ENCODE results near the gene MC1R.

Gene MC1R

GRCh38 chr16:89936508-89936907, 17.8 kb downstream of the MC1R start:
- DNase-seq: no peak

- DNase-seq: no peak
Measured at GRCh38 chr16:89936981-89937380, 18.3 kb downstream of the MC1R start.

- DNase-seq: no peak
Measured at GRCh38 chr16:89938175-89938885, 19.7 kb downstream of the MC1R start.

DNA sequence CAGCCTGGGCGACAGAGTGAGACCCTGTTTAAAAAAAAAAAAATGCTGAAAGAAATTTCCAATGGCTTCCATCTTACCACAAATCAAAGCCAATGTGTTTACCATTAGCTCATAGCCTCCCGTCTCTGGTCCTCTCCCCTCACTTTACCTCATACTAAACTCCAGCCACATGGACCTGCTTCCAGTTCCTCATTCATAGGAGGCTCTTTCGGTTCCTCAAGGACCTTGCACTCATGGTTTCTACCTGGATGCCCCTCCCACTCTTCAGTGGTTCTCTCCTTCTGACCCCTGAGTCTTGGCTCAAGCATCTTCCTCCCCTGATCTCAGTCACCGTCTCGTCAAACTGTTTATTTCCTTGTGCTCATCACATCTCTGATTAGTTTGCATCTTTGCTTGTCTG, 26.1 kb downstream of the MC1R start:
- DNase-seq: no peak

- no peak for DNase-seq
Measured at GRCh38 chr16:89945654-89946053, 27.0 kb downstream of the MC1R start.

DNA sequence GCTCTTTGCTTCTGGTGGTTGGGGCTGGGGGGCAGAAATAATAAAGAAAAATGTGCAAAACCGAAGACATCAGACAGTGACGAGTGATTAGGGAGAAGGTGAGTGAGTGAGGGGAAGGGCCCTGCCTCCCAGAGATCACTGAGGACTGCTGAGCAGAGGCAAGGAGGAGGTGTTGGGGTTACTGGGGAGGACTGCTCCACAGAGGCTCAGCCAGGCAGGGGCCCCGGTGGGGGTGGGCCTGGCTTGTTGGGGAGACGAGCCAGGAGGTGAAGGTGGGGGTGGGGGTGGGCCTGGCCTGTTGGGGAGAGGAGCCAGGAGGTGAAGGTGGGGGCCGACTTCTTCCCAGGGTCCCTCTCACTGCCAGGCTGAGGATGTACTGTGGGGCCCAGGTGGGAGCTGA, 27.9 kb downstream of the MC1R start:
- DNase-seq: no peak

- no peak for DNase-seq
Measured at GRCh38 chr16:89949121-89949742, 30.6 kb downstream of the MC1R start.

- no peak for DNase-seq
Measured at GRCh38 chr16:89949756-89950155, 31.1 kb downstream of the MC1R start.

DNA sequence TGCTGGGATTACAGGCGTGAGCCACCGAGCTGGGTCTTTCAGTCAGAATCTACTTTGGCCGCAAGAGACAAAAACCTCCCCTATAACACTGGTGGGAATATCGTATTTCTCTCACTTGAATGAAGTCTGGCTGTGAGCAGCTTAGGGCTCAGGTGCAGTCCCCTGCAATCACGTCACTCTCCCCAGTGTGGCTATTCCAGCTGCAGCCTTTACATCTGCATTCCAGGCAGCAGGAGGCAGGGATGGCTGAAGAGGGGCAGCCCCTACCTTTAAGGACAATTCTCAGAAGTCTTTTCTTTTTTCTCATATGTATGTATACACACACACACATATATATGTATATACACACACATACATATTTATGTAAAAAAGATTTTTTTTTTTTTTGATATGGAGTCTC, 32.8 kb downstream of the MC1R start:
- no peak for DNase-seq

DNA sequence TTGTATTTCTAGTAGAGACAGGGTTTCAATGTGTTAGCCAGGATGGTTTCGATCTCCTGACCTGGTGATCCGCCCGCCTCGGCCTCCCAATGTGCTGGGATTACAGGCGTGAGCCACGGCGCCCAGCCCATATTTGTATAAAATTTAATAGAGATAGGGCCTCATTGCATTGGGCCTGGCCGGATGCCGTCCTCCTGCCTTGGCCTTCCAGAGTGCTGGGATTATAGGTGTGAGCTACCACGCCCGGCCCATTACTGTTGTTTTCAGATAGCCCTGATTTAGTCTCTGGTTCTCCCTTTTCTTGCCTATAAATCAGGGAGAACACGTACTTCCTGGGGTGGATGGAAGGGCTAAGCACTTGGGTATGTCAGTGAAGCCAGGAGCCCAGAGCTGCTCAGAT, 33.4 kb downstream of the MC1R start:
- DNase-seq: no peak

- no peak for DNase-seq
Measured at GRCh38 chr16:89952551-89952950, 33.9 kb downstream of the MC1R start.

DNA sequence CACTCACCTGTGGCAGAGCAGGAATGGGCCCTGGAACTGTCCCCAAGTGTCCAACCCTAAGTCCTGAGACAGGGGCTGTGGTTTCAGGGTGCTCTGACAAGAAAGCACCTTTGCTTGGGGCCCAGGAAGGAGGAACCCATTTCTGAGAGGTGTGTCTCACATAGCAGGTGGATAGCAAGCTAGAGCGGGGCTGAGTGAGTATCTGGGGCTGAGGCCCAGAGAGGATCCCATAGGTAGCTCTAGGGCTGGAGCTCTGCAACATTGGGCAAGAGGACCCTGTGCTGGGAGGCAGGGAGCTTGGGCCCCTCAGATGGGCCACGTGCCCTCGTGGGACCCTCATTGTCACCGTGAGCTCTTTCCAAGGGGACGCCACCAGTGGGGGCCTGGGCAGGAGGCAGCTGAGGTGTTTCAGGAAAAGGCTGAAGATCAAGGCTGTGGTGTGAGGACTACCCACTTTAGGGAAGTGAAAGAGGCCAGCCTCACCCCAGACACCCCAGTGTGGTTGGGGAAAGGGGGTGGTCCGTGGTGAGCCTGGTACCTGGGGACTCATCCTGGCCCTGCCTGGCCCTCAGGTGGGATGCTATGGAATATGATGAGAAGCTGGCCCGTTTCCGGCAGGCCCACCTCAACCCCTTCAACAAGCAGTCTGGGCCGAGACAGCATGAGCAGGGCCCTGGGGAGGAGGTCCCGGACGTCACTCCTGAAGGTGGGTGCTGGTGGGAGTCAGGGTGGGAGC, 35.2 kb downstream of the MC1R start:
- no peak for DNase-seq

- DNase-seq: no peak
Measured at GRCh38 chr16:89954462-89954861, 35.8 kb downstream of the MC1R start.

GRCh38 chr16:89955001-89955685, 36.5 kb downstream of the MC1R start:
- no peak for DNase-seq

- no peak for DNase-seq
Measured at GRCh38 chr16:89956505-89957215, 38.0 kb downstream of the MC1R start.

DNA sequence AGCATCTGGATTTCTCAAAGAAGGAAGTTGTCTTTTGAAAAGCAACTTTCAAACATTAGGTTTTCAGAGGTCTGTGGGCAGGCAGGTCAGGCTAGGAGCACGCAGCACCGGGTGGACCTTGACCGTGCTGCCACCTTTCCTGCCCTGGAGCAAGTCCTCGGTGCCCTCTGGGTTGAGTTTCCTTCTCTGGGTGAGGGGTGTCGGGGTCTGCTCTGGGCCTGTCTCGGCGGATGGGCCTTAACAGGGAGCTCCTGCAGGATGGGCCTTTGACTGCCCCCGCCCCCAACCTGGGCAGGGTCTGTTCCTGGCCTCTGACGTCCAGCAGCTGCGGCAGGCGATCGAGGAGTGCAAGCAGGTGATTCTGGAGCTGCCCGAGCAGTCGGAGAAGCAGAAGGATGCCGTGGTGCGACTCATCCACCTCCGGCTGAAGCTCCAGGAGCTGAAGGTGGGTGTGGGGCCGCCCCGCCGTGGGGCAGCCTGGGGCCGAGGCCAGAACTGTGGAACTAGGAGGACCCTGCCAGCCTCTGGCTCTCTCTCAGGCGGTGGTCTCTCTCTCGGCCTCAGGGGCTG, 38.6 kb downstream of the MC1R start:
- no peak for DNase-seq

DNA sequence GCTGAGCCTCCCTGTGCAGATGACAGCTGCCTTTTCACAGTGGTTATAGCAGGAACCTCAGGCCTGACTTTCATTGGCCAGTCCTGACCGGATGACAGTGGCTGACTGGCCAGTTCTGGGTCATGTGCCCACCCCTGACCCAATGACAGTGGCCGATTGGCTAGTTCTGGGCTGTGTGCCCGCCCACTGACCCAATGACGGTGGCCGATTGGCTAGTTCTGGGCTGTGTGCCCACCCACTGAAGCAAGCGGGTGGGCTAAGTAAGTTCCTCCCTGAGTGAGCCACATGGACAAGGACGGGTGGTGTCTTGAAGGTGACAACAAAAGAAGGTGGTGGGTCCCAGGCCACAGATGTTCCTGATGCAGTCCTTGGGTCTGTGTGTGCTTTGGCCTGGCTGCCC, 39.4 kb downstream of the MC1R start:
- DNase-seq: no peak

GRCh38 chr16:89958596-89958995, 39.9 kb downstream of the MC1R start:
- no peak for DNase-seq

- DNase-seq: no peak
Measured at GRCh38 chr16:89960966-89961365, 42.3 kb downstream of the MC1R start.

DNA sequence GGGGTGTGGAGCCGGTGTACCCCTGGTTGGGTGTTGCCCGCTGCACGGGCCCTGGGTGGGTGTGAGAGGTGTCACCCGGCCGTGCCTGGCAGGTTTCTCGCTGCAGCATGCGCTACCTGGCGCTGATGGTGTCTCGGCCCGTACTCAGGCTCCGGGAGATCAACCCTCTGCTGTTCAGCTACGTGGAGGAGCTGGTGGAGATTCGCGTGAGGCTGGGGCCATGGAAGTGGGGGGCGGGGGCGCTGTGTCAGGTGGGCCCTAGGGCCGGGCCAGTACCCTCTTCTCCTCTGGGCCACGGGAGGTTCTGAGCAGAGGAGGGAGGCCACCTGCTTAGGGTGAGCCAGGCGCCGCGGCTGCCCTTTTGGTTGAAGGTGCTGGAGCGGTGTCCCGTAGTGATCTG, 43.3 kb downstream of the MC1R start:
- no peak for DNase-seq

- DNase-seq: no peak
Measured at GRCh38 chr16:89962754-89963498, 44.3 kb downstream of the MC1R start.

GRCh38 chr16:89964201-89964600, 45.5 kb downstream of the MC1R start:
- DNase-seq: no peak
